Measurements from ENCODE around the gene ARFGAP1. TPM values are rescaled to one million over a fixed set of nuclear protein-coding genes. Genes with fewer than 3 reads are reported as not detected.
A peak's percentile ranks its signal among the peaks of the same experiment; 100 is the strongest.

Gene ARFGAP1
- total RNA-seq, 1 donor from 2014 or later, result 93.6 TPM

DNA sequence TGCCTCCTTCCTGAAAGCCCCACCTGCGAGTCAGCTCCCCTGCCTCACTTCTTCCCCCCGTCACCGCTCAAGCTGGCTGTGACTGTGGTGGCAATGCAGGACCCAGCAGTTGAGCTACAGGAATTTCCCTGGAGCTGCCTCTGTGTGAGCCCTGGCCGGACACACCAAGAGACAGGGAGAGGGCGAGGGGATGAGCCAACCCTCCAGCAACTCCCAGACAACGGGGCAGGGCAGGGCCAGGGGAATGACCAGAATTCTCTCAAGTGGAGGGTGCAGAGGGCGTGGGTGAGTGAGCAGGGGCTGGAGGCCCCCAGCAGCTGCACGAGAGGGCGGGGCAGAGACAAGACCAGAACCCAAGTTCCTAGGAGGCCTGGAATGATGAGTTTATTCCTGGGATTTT lies 4.9 kb upstream of the ARFGAP1 start:
- no peak overlapping the region for H3K4me3 Mint-ChIP-seq (ENCODE audit: unreplicated experiment)
- H3K27ac Mint-ChIP-seq (ENCODE audit: unreplicated experiment), result no peak overlapping the region
- H3K27me3 Mint-ChIP-seq (ENCODE audit: unreplicated experiment), result peaks cover 11% of the 10 kb centered on the region
- peaks cover 12% of the 10 kb centered on the region for H3K4me1 Mint-ChIP-seq (ENCODE audit: low read depth, unreplicated experiment)
- no peak for DNase-seq
- H3K9me3 Mint-ChIP-seq (ENCODE audit: unreplicated experiment), result peaks cover 11% of the 10 kb centered on the region
- no peaks in the 10 kb centered on the region for H3K36me3 Mint-ChIP-seq (ENCODE audit: unreplicated experiment)
- TF ChIP-seq CTCF (IDR thresholded peaks at IDR 0.05; ENCODE audit: partially characterized antibody, unreplicated experiment), result no peak

DNA sequence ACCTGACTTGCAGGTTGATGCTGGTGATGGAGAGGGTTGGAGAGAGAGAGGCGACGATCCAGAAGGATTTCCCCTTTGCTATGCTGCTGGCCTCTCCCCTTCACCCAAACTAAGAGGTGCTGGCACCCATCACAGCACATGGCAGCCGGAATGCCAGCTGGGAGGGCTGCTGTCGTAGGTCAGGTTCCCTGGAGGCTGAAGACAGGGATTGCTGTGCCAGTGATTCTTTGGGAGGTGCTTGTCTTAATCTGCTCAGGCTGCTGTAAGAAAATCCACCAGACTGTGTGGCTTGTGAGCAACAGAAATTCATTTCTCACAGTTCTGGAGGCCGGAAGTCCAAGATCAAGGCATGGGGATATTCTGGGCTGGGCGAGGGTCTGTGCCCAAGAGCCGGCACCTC lies 4.4 kb upstream of the ARFGAP1 start:
- Mint-ChIP-seq H3K27ac (ENCODE audit: unreplicated experiment) (no peak overlapping the region), H3K36me3 (ENCODE audit: unreplicated experiment) (no peaks in the 10 kb centered on the region), H3K27me3 (ENCODE audit: unreplicated experiment) (peaks cover 12% of the 10 kb centered on the region), H3K4me1 (ENCODE audit: low read depth, unreplicated experiment) (peaks cover 12% of the 10 kb centered on the region), H3K4me3 (ENCODE audit: unreplicated experiment) (no peak overlapping the region), H3K9me3 (ENCODE audit: unreplicated experiment) (peaks cover 11% of the 10 kb centered on the region)
- TF ChIP-seq CTCF (IDR thresholded peaks at IDR 0.05; ENCODE audit: partially characterized antibody, unreplicated experiment), result no peak
- no peak for DNase-seq

- no peak overlapping the region for H3K4me3 Mint-ChIP-seq (ENCODE audit: unreplicated experiment)
- peaks cover 13% of the 10 kb centered on the region for H3K27me3 Mint-ChIP-seq (ENCODE audit: unreplicated experiment)
- TF ChIP-seq CTCF (IDR thresholded peaks at IDR 0.05; ENCODE audit: partially characterized antibody, unreplicated experiment), result no peak
- peaks cover 16% of the 10 kb centered on the region for H3K4me1 Mint-ChIP-seq (ENCODE audit: low read depth, unreplicated experiment)
- no peak for DNase-seq
- peaks cover 13% of the 10 kb centered on the region for H3K9me3 Mint-ChIP-seq (ENCODE audit: unreplicated experiment)
- no peaks in the 10 kb centered on the region for H3K36me3 Mint-ChIP-seq (ENCODE audit: unreplicated experiment)
- H3K27ac Mint-ChIP-seq (ENCODE audit: unreplicated experiment), result no peak overlapping the region
Observed at GRCh38 chr20:63268671-63269439, 3.8 kb upstream of the ARFGAP1 start.

GRCh38 chr20:63269724-63270123 lies 2.9 kb upstream of the ARFGAP1 start:
- Mint-ChIP-seq H3K27me3 (ENCODE audit: unreplicated experiment) (peaks cover 13% of the 10 kb centered on the region), H3K4me3 (ENCODE audit: unreplicated experiment) (no peak overlapping the region), H3K4me1 (ENCODE audit: low read depth, unreplicated experiment) (peaks cover 17% of the 10 kb centered on the region), H3K9me3 (ENCODE audit: unreplicated experiment) (peaks cover 13% of the 10 kb centered on the region), H3K36me3 (ENCODE audit: unreplicated experiment) (no peaks in the 10 kb centered on the region), H3K27ac (ENCODE audit: unreplicated experiment) (no peak overlapping the region)
- TF ChIP-seq CTCF (IDR thresholded peaks at IDR 0.05; ENCODE audit: partially characterized antibody, unreplicated experiment), result no peak
- no peak for DNase-seq

- no peak for TF ChIP-seq CTCF (IDR thresholded peaks at IDR 0.05; ENCODE audit: partially characterized antibody, unreplicated experiment)
- no peaks in the 10 kb centered on the region for H3K36me3 Mint-ChIP-seq (ENCODE audit: unreplicated experiment)
- peaks cover 13% of the 10 kb centered on the region for H3K9me3 Mint-ChIP-seq (ENCODE audit: unreplicated experiment)
- H3K27me3 Mint-ChIP-seq (ENCODE audit: unreplicated experiment), result peaks cover 13% of the 10 kb centered on the region
- H3K4me1 Mint-ChIP-seq (ENCODE audit: low read depth, unreplicated experiment), result peaks cover 24% of the 10 kb centered on the region
- no peak overlapping the region for H3K27ac Mint-ChIP-seq (ENCODE audit: unreplicated experiment)
- H3K4me3 Mint-ChIP-seq (ENCODE audit: unreplicated experiment), result peak overlapping the region; percentile 67
- DNase-seq, result no peak
Observed at GRCh38 chr20:63270606-63271325, 1.8 kb upstream of the ARFGAP1 start.

All from glutamatergic neuron (in vitro differentiated cells).